K562 (cell line): Measurements from ENCODE around the gene SMARCC1. TPM values are rescaled to one million over a fixed set of nuclear protein-coding genes. Genes with fewer than 3 reads are reported as not detected.

ENCODE experiments used
- ATAC-seq: fragments of 200-7000 bp; cut with Tn5 transposase; 3 replicates; pipeline ENCODE4 v1.9.1; 2020; ENCODE audit warnings: moderate library complexity
- BruUV-seq: library from RNA; stranded (reverse); fragments of 400-500 nt; replicated peaks from 2 replicates; lab custom pipeline; 2021; lab: Mats Ljungman, UMichigan
- CTCF ChIA-PET: fragments of 300-600 bp; formaldehyde crosslinking; extraction: SDS; loops from one replicate; lab custom pipeline; 2021; ENCODE audit warnings: low intra/inter-chr PET ratio; lab: Yijun Ruan, JAX
- POLR2A ChIA-PET: fragments of 300-600, 350-650 bp; sonication (Branson Sonifier 250); formaldehyde crosslinking; extraction: SDS; loops from one replicate; lab custom pipeline; 2021; ENCODE audit warnings: antibody characterized with exemption, inconsistent platforms; lab: Yijun Ruan, JAX
- DNase-seq, 4 experiments: peaks; one replicate each; pipeline versions ENCODE4 v3.0.0 to v3.0.0-alpha.2; 2011 to 2018; ENCODE audit warnings: low spot score in 3 of 4, mixed read lengths in 3 of 4; ENCODE audit errors: extremely low read depth in 1 of 4
- FAIRE-seq: peaks from 2 replicates; lab custom pipeline; 2011; peaks lifted over from hg19 to GRCh38; lab: Jason Lieb, UNC
- H2AFZ ChIP-seq: 2 replicates; pipeline ENCODE4 v1.6.0; 2011; ENCODE audit warnings: low read depth, low read length, control low read depth, inconsistent platforms
- H3K27ac ChIP-seq: fragments of 200-600 bp; 3 replicates; pipeline ENCODE4 v1.8.0; 2011; ENCODE audit warnings: low read depth, mild to moderate bottlenecking, control low read depth, inconsistent platforms, low read length, moderate library complexity, mixed read lengths; ENCODE audit errors: extremely low read depth
- H3K27me3 ChIP-seq, 2 experiments: fragments of 300-600 bp in 1 of 2; 2 replicates in 1 of 2; 3 replicates in 1 of 2; pipeline versions ENCODE4 v1.6.0 to v1.8.0; 2011; ENCODE audit warnings: inconsistent platforms in 2 of 2, low read length in 2 of 2, mild to moderate bottlenecking in 1 of 2, mixed read lengths in 1 of 2, moderate library complexity in 1 of 2; ENCODE audit not compliant: control insufficient read depth in 2 of 2, insufficient read depth in 2 of 2
- H3K36me3 ChIP-seq: fragments of 300-600 bp; 3 replicates; pipeline ENCODE4 v1.8.0; 2011; ENCODE audit warnings: mild to moderate bottlenecking, low read length, inconsistent platforms; ENCODE audit not compliant: control insufficient read depth, insufficient read depth
- H3K4me1 ChIP-seq, 2 experiments: fragments of 200-600 bp in 1 of 2; replicated peaks in 1 of 2; 2 replicates in 1 of 2; 3 replicates in 1 of 2; pipeline versions ENCODE4 v1.5.1 to v1.8.0; 2011; ENCODE audit warnings: inconsistent platforms in 2 of 2, low read length in 2 of 2, mild to moderate bottlenecking in 1 of 2, mixed read lengths in 1 of 2, moderate library complexity in 1 of 2; ENCODE audit not compliant: control insufficient read depth in 2 of 2, insufficient read depth in 2 of 2
- H3K4me2 ChIP-seq: 2 replicates; pipeline ENCODE4 v1.6.1; 2011; ENCODE audit warnings: low read length, control low read depth, inconsistent platforms, mixed read lengths; ENCODE audit not compliant: insufficient read depth
- H3K4me3 ChIP-seq: fragments of 200-600 bp; sonication (generic), shearing (Covaris generic); 2 replicates; pipeline ENCODE4 v1.5.1; 2016; ENCODE audit warnings: control low read depth, inconsistent platforms
- H3K79me2 ChIP-seq: fragments of 200-600 bp; 3 replicates; pipeline ENCODE4 v1.8.0; 2011; ENCODE audit warnings: low read length, inconsistent platforms; ENCODE audit not compliant: control insufficient read depth, insufficient read depth
- H3K9ac ChIP-seq, 2 experiments: 2 replicates each; pipeline versions ENCODE4 v1.6.0 to v1.6.1; 2011; ENCODE audit warnings: low read depth in 2 of 2, low read length in 2 of 2, control low read depth in 1 of 2, inconsistent platforms in 1 of 2, mild to moderate bottlenecking in 1 of 2, mixed read lengths in 1 of 2; ENCODE audit not compliant: insufficient read depth in 1 of 2
- H3K9me1 ChIP-seq: one replicate; pipeline ENCODE4 v1.6.0; 2011; ENCODE audit warnings: inconsistent platforms, mild to moderate bottlenecking, low read length, moderate library complexity; ENCODE audit not compliant: control insufficient read depth, insufficient read depth
- H3K9me3 ChIP-seq: replicated peaks from 2 replicates; pipeline ENCODE4 v1.5.1; 2011; ENCODE audit warnings: low read depth, low read length, inconsistent platforms; ENCODE audit not compliant: control insufficient read depth, insufficient read depth
- H4K20me1 ChIP-seq: replicated peaks from 2 replicates; pipeline ENCODE4 v1.6.1; 2011; ENCODE audit warnings: low read length, inconsistent platforms, mixed read lengths; ENCODE audit not compliant: control insufficient read depth, insufficient read depth
- DDX20 ChIP-seq: fragments of 450-650 bp; IDR thresholded peaks from 2 replicates; pipeline ENCODE4 v1.6.1; 2016; ENCODE audit warnings: missing genetic modification characterization, low read depth, mild to moderate bottlenecking, missing compliant biosample characterization, moderate library complexity
- ELF4 ChIP-seq: fragments of 450-650 bp; formaldehyde crosslinking; IDR thresholded peaks from 2 replicates; pipeline ENCODE4 v1.4.0; 2022; ENCODE audit warnings: missing genetic modification characterization
- EWSR1 ChIP-seq: fragments of 450-650 bp; IDR thresholded peaks from 2 replicates; pipeline ENCODE4 v1.6.1; 2018; ENCODE audit warnings: borderline replicate concordance, mild to moderate bottlenecking, low read depth, moderate library complexity; ENCODE audit not compliant: partially characterized antibody
- KLF16 ChIP-seq: IDR thresholded peaks from 2 replicates; pipeline ENCODE4 v1.6.1; 2016; ENCODE audit warnings: antibody characterized with exemption
- RBFOX2 ChIP-seq: fragments of 200-400 bp; formaldehyde crosslinking; IDR thresholded peaks from 2 replicates; pipeline ENCODE4 v1.6.1; 2017; ENCODE audit warnings: low read depth, mild to moderate bottlenecking, low read length, moderate library complexity
- RFX5 ChIP-seq: IDR thresholded peaks from 2 replicates; pipeline ENCODE4 v1.6.1; 2011; ENCODE audit warnings: low read depth, mild to moderate bottlenecking, improper control_type of control experiment, low read length
- SOX6 ChIP-seq: fragments of 450-650 bp; IDR thresholded peaks from 2 replicates; pipeline ENCODE4 v1.6.1; 2014; ENCODE audit warnings: mild to moderate bottlenecking
- THRB ChIP-seq: fragments of 450-650 bp; formaldehyde crosslinking; conservative IDR thresholded peaks from 2 replicates; pipeline ENCODE4 v1.4.0; 2022; ENCODE audit warnings: mild to moderate bottlenecking, missing genetic modification characterization
- ZBTB26 ChIP-seq: fragments of 450-650 bp; formaldehyde crosslinking; IDR thresholded peaks from 2 replicates; pipeline ENCODE4 v1.4.0; 2022; ENCODE audit warnings: missing genetic modification characterization
- ZFP30 ChIP-seq: fragments of 250-450 bp; sonication (Bioruptor Pico); IDR thresholded peaks from 2 replicates; pipeline ENCODE4 v1.8.0; 2022; ENCODE audit warnings: moderate library complexity, mild to moderate bottlenecking, inconsistent platforms, borderline replicate concordance
- ZNF518B ChIP-seq: fragments of 250-450 bp; sonication (Bioruptor Pico); IDR thresholded peaks from 2 replicates; pipeline ENCODE4 v1.5.0; 2021; ENCODE audit warnings: mild to moderate bottlenecking, moderate library complexity
- ZNF655 ChIP-seq: fragments of 250-450 bp; sonication (Bioruptor Pico); IDR thresholded peaks from 2 replicates; pipeline ENCODE4 v1.5.0; 2021
- ZZZ3 ChIP-seq: fragments of 450-650 bp; IDR thresholded peaks from 2 replicates; pipeline ENCODE4 v1.6.1; 2016; ENCODE audit warnings: antibody characterized with exemption, mild to moderate bottlenecking, moderate library complexity
- WGBS: fragments of 100-300 bp; shearing (Covaris generic); methylation state at CpG from one replicate; pipeline ENCODE4 v1.1.6; 2016; ENCODE audit warnings: low coverage, mixed read lengths; ENCODE audit not compliant: insufficient coverage; ENCODE audit errors: missing lambda C conversion rate; 5-methylcytosine and 5-hydroxymethylcytosine counted together
- in situ Hi-C: fragments of 300-500 bp; cut with MboI; formaldehyde crosslinking; loops from 4 replicates; pipeline ENCODE4 v1.15.0; 2018; ENCODE audit warnings: inconsistent platforms, mixed read lengths
- intact Hi-C: fragments of 100-400 bp; cut with micrococcal nuclease; formaldehyde crosslinking; loops from 2 replicates; pipeline ENCODE4 v1.14.2; 2022
- polyA plus RNA-seq, 8 experiments: library from polyadenylated mRNA; depleted of rRNA in 4 of 8; stranded (reverse) in 5 of 8; unstranded in 3 of 8; fragments of >200 nt; fragmentation: Nextera tagmentation in 2 of 8; fragmentation: Illumina TruSeq in 1 of 8; extraction: Ambion mirVana in 2 of 8; extraction: Trizol in 1 of 8; gene quantifications; 2 replicates each; pipeline versions ENCODE4 v1.2.1 to v1.2.3, GENCODE V29; 2011 to 2014; ENCODE audit warnings: inconsistent platforms in 1 of 8, missing spikeins in 1 of 8
- total RNA-seq, 7 experiments: library from RNA; depleted of rRNA in 6 of 7; stranded (reverse); fragments of >200 nt in 6 of 7; fragmentation: Illumina TruSeq in 2 of 7; extraction: Trizol in 2 of 7; gene quantifications; 2 replicates each; pipeline versions ENCODE4 v1.2.1 to v1.2.3, GENCODE V29; 2011 to 2021; ENCODE audit warnings: low replicate concordance in 1 of 7

Gene SMARCC1
- total and polyA plus RNA-seq, 9 of the 15 experiments (the other 6 are each of a cell fraction or from before 2014, with no cell fraction given) = 20.7 to 199 (median 66.0) TPM

GRCh38 chr3:47554335-47554734 is 227.4 kb downstream of the SMARCC1 start (continued):
- TF ChIP-seq ZNF655 (CRISPR knock-in tag) = no peak

GRCh38 chr3:47553407-47553806 is 228.3 kb downstream of the SMARCC1 start:
- POLR2A ChIA-PET = interaction anchor here (1.2 to 1.7 kb wide), 3 partner anchors 10 to 31 kb away, joined by 3 to 7 read pairs (median 4); no protein-coding TSS in a partner anchor
- BruUV-seq = no TSS peak

More at GRCh38 chr3:47553407-47553806, 228.3 kb downstream of the SMARCC1 start:
- in situ Hi-C loops (no loop called here), intact Hi-C loops (no loop called here)
- Histone ChIP-seq H3K9me3 (no peaks in the 10 kb centered on the region), H3K9me1 (peaks cover 3% of the 10 kb centered on the region), H3K36me3 (no peaks in the 10 kb centered on the region), H3K79me2 (no peaks in the 10 kb centered on the region), H3K27me3 (no peaks in the 10 kb centered on the region), H3K9ac (no peak overlapping the region), H3K4me3 (no peak overlapping the region), H4K20me1 (no peaks in the 10 kb centered on the region), H3K27ac (no peak overlapping the region), H2AFZ (peak overlapping the region; percentile 48), H3K4me2 (no peak overlapping the region), H3K4me1 (no peaks in the 10 kb centered on the region; a peak in 2 of 5 replicates)
- no peak; the same call in 2 of the 3 replicates for ATAC-seq
- FAIRE-seq = no peak
- CTCF ChIA-PET = no interaction called here
- WGBS = 27% methylated on average over 7 of the region's 7 CpGs
- DNase-seq = no peak
- TF ChIP-seq ZBTB26 (CRISPR knock-in tag) = no peak
- no peak for TF ChIP-seq ZZZ3
- no peak for TF ChIP-seq ZFP30 (CRISPR knock-in tag)
- TF ChIP-seq RFX5 = no peak
- TF ChIP-seq DDX20 (tag) = no peak
- no peak for TF ChIP-seq RBFOX2
- no peak for TF ChIP-seq ELF4 (CRISPR knock-in tag)
- TF ChIP-seq EWSR1 = no peak
- no peak for TF ChIP-seq THRB (CRISPR knock-in tag)
- no peak for TF ChIP-seq KLF16
- TF ChIP-seq SOX6 = no peak
- no peak for TF ChIP-seq ZNF518B
